Measurements from ENCODE around the gene KITLG.
"Not testable (repeated sequence)": the region's sequence is repeated elsewhere in the genome, so short reads cannot be mapped to it uniquely, and the experiment has no call there.

Gene KITLG

GRCh38 chr12:88472775-88473174 lies 107.5 kb downstream of the KITLG start:
- no peak for DNase-seq

GRCh38 chr12:88472248-88472647 lies 108.0 kb downstream of the KITLG start:
- DNase-seq, result no peak

- DNase-seq, result no peak
Measured at GRCh38 chr12:88471331-88472045, 108.8 kb downstream of the KITLG start.

GRCh38 chr12:88469154-88469553 lies 111.1 kb downstream of the KITLG start:
- no peak for DNase-seq

- no peak for DNase-seq
Measured at GRCh38 chr12:88468581-88468980, 111.7 kb downstream of the KITLG start.

- DNase-seq, result not testable (repeated sequence)
Measured at GRCh38 chr12:88466708-88467107, 113.6 kb downstream of the KITLG start.

GRCh38 chr12:88458327-88458726 lies 121.9 kb downstream of the KITLG start:
- no peak for DNase-seq

- no peak for DNase-seq
Measured at GRCh38 chr12:88453323-88453722, 126.9 kb downstream of the KITLG start.

GRCh38 chr12:88451205-88451604 lies 129.1 kb downstream of the KITLG start:
- no peak for DNase-seq

GRCh38 chr12:88450136-88450535 lies 130.1 kb downstream of the KITLG start:
- DNase-seq, result no peak

GRCh38 chr12:88448337-88448915 lies 131.8 kb downstream of the KITLG start:
- DNase-seq, result no peak

- DNase-seq, result no peak
Measured at GRCh38 chr12:88445705-88446394, 134.4 kb downstream of the KITLG start.

- DNase-seq, result no peak
Measured at GRCh38 chr12:88444481-88444880, 135.8 kb downstream of the KITLG start.
